Camera-type eye (tissue), 1 donor: Measurements from ENCODE around the gene ZMYM1. TPM values are rescaled to one million over a fixed set of nuclear protein-coding genes. Genes with fewer than 3 reads are reported as not detected.

ENCODE experiments used
- total RNA-seq: library from RNA; depleted of rRNA; stranded (reverse); fragments of >200 nt; gene quantifications from one replicate; pipeline ENCODE4 v1.2.3, GENCODE V29; 2014

Gene ZMYM1
- total RNA-seq, result 40.4 TPM

DNA sequence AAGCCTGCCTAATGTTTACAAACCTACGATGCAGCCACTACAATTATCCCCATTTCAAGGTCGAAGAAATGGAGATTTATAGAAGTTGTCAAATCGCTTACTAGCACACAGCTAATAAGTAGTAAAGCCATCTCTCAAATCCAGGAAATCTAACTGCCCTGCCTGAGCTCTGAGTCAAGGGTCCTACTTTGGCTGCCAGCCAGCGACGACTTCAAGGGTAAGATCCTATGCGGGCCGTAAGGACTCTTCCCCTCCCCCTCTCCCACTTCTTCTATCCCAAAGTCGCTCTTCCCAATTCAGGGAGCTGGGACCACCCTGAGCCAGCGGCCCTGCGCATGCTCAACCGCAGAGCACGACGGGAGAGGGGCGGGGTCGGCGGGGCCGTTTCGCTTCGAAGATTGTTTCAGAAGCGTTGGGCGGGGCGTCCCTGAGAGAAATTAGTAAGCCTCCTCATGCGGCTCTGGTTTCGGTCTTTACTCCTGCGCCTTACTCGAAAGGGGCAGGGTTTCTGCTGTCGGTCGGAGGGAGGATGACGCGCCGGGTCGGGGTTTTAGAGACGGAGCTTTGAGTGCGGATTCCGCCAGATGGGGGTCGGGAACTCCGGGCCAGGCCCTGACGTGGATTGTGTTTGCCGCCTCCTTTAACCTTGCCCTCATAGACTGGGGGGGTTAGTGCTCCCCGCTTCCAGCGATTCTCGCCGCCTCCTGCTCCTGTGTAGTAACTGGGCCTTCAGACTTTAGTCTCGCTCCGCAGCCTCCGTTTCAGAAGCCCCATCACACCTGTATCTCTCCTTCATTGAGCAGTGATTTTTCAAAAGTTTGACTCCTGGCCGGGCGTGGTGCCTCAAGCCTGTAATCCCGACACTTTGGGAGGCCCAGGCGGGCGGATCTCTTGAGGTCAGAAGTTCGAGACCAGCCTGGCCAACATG, at the start of gene ZMYM1:
Gene ZMYM1 (plus strand): TSS at position 383 of the 928 bp plus-strand sequence. CDS start 14,603 bp downstream, outside the sequence.

Other genes with a start within 250 kb of the ZMYM1 start
- 11.3 TPM for gene SMIM12, start 219.6 kb upstream of the ZMYM1 start, total RNA-seq
- gene DLGAP3, start 149.7 kb upstream of the ZMYM1 start, total RNA-seq, result 2.6 TPM
- 19.6 TPM for gene TMEM35B, start 94.0 kb upstream of the ZMYM1 start, total RNA-seq
- gene ZMYM6, start 47.4 kb upstream of the ZMYM1 start, total RNA-seq, result 31.0 TPM
- 363 TPM for gene SFPQ, start 113.8 kb downstream of the ZMYM1 start, total RNA-seq
- gene ZMYM4, start 189.3 kb downstream of the ZMYM1 start, total RNA-seq, result 81.1 TPM